T-helper 1 cell treated with Interleukin-12 subunit alpha and Interleukin-12 subunit beta and Interleukin-4 antibody, amounts not matched to agents 30 ng/mL and 1 ng/mL, for 36 hours (primary cell): ENCODE measurements around the gene BLMH. TPM values are rescaled to one million over a fixed set of nuclear protein-coding genes. Genes with fewer than 3 reads are reported as not detected.
"Not testable (repeated sequence)": the region's sequence is repeated elsewhere in the genome, so short reads cannot be mapped to it uniquely, and the experiment has no call there.

Experiments used
- intact Hi-C: fragments of 100-400 bp; cut with micrococcal nuclease; formaldehyde crosslinking; loops from one replicate; pipeline ENCODE4 v1.15.1; 2024
- total RNA-seq: library from RNA; stranded (reverse); gene quantifications from 2 replicates; pipeline ENCODE4 v1.2.3, GENCODE V29; 2022

The BLMH gene
- total RNA-seq, 1 donor from 2014 or later: 62.9 TPM

DNA sequence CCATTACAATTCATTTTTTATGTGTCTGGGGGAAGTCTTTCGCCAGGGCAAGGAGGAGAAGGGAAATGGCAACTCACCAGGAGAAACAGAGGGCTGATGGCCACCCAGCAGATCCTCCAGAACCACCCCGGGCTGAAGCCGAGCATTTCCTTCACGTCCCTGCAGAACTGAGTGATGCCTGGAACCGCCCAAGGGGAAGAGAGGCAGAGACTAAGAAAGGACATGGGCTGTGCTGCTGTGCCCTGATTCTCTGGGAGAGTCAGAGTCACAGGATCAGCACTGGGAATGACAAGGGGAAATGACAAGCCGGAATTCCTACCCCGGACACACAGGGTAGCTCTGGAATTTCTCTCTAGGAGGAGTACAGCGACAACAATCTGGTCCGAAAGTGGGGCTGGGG lies 84.1 kb downstream of the BLMH start:
- intact Hi-C loops: no loop called here

- intact Hi-C loops: no loop called here
These were observed 88.2 kb downstream of the BLMH start for GRCh38 chr17:30203471-30203981.

DNA sequence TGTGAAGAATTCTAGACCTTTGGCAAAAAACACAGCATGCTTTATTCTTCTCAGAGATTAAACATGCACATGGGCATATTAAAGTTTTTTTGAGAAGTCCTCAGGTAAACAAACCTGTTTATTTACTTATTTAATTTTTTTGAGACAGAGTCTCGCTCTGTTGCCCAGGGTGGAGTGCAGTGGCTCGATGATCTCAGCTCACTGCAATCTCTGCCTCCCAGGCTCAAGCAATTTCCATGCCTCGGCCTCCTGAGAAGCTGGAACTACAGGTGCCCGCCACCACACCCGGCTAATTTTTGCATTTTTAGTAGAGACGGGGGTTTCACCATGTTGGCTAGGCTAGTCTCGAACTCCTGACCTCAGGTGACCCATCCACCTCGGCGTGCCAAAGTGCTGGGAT lies 91.1 kb downstream of the BLMH start:
- intact Hi-C loops: not testable (repeated sequence)

DNA sequence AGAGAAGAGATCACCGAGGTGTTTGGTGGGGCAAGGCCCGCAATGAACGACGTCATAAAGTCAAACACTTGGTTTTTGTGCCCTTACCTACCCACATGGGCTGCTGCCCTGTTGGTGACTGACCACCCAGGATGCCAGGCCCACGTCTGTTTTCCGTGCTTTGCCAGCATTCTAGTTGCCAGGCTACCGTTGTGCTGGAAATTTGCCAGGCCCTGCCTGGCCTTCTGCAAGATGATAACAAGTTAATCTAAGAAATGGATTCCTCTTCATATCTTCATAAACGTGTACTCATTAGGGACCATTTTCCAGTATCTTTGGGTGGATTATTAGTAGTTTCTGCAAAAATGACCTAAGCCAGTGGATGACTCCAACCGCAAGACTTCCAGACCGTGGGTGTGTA lies 91.6 kb downstream of the BLMH start:
- intact Hi-C loops: no loop called here

- intact Hi-C loops: no loop called here
These were observed 92.1 kb downstream of the BLMH start for GRCh38 chr17:30199600-30199999.

Other genes starting within 250 kb of the BLMH start
- 24.9 and 30.6 TPM in 2 replicates for gene NSRP1, start 175.1 kb downstream of the BLMH start, total RNA-seq
- 0.05 TPM in 1 of 2 replicates, not detected in the other for gene SLC6A4, start 56.2 kb downstream of the BLMH start, total RNA-seq
- not detected in 2 replicates for gene TMIGD1, start 42.1 kb upstream of the BLMH start, total RNA-seq
- 25.8 and 35.0 TPM in 2 replicates for gene CPD, start 87.0 kb upstream of the BLMH start, total RNA-seq
- 59.2 and 59.3 TPM in 2 replicates for gene GOSR1, start 185.5 kb upstream of the BLMH start, total RNA-seq